Measurements from ENCODE around the gene LRRC53. TPM values are rescaled to one million over a fixed set of nuclear protein-coding genes. Genes with fewer than 3 reads are reported as not detected.

The LRRC53 gene
- polyA plus RNA-seq, 3 donors, result not detected

DNA sequence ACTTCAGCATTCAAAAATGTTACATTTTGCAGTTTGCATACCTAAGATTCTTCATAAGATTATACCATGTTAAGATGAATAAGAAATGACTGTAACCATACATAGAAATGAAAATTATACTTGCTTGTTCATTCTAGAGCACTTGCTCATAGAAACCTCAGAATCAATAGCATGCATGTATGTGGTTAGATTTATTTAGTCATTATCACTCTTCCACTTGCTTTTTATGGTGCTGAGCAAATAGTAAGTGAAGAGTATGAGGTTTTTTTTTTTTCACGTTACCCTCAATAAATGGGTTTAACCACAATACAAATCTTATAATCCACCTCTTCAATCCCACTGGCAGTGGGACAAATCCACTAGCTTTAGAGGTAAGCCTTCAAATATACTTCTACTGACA is 84.7 kb downstream of the LRRC53 start:
- Mint-ChIP-seq H3K4me1 (no peaks in the 10 kb centered on the region), H3K9me3 (peaks cover 0 to 5% (median 0%) of the 10 kb centered on the region in 7 donors), H3K27ac (no peak overlapping the region), H3K27me3 (ENCODE audit: low read depth in 3 of 3) (no peaks in the 10 kb centered on the region), H3K36me3 (no peaks in the 10 kb centered on the region), H3K4me3 (no peak overlapping the region)
- no peaks in the 10 kb centered on the region for H4K20me1 ChIP-seq (ENCODE audit: insufficient read depth, low read length)
- H3K79me2 ChIP-seq (ENCODE audit: insufficient read depth, low read length), result no peaks in the 10 kb centered on the region
- TF ChIP-seq, protein P1, sequence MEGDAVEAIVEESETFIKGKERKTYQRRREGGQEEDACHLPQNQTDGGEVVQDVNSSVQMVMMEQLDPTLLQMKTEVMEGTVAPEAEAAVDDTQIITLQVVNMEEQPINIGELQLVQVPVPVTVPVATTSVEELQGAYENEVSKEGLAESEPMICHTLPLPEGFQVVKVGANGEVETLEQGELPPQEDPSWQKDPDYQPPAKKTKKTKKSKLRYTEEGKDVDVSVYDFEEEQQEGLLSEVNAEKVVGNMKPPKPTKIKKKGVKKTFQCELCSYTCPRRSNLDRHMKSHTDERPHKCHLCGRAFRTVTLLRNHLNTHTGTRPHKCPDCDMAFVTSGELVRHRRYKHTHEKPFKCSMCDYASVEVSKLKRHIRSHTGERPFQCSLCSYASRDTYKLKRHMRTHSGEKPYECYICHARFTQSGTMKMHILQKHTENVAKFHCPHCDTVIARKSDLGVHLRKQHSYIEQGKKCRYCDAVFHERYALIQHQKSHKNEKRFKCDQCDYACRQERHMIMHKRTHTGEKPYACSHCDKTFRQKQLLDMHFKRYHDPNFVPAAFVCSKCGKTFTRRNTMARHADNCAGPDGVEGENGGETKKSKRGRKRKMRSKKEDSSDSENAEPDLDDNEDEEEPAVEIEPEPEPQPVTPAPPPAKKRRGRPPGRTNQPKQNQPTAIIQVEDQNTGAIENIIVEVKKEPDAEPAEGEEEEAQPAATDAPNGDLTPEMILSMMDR (IDR thresholded peaks at IDR 0.05), result no peak
- no peaks in the 10 kb centered on the region for H3K36me3 ChIP-seq (replicated peaks in 1 of 2; ENCODE audit: control insufficient read depth in 1 of 2, insufficient read depth in 2 of 2, low read length in 2 of 2)
- intact Hi-C loops (cut with micrococcal nuclease), result no loop called here
- DNase-seq, result no peak
- H2AFZ ChIP-seq (ENCODE audit: insufficient read depth, low read depth, low read length, poor library complexity, severe bottlenecking), result no peak overlapping the region
- WGBS (ENCODE audit: insufficient coverage), result no CpG with 5 or more reads among the region's 1 CpG
- H3K9ac ChIP-seq (ENCODE audit: insufficient read depth, low read length, poor library complexity, severe bottlenecking), result no peak overlapping the region
- no peak overlapping the region for H3K4me2 ChIP-seq (replicated peaks; ENCODE audit: extremely low read depth, low read length, poor library complexity, severe bottlenecking)
- no peak overlapping the region for H3K4me3 ChIP-seq (replicated peaks in 1 of 3; ENCODE audit: low read depth in 2 of 3, low read length in 3 of 3)
- H3K9me3 ChIP-seq (replicated peaks in 1 of 2; ENCODE audit: control insufficient read depth in 1 of 2, insufficient read depth in 1 of 2, low read length in 2 of 2), result no peaks in the 10 kb centered on the region
- H3K27ac ChIP-seq (ENCODE audit: low read depth in 1 of 2, low read length in 2 of 2), result no peak overlapping the region
- H3K4me1 ChIP-seq (ENCODE audit: control insufficient read depth in 1 of 2, insufficient read depth in 2 of 2, low read length in 2 of 2), result no peaks in the 10 kb centered on the region
- no peaks in the 10 kb centered on the region for H3K27me3 ChIP-seq (ENCODE audit: control insufficient read depth in 2 of 2, insufficient read depth in 2 of 2, low read length in 2 of 2)

DNA sequence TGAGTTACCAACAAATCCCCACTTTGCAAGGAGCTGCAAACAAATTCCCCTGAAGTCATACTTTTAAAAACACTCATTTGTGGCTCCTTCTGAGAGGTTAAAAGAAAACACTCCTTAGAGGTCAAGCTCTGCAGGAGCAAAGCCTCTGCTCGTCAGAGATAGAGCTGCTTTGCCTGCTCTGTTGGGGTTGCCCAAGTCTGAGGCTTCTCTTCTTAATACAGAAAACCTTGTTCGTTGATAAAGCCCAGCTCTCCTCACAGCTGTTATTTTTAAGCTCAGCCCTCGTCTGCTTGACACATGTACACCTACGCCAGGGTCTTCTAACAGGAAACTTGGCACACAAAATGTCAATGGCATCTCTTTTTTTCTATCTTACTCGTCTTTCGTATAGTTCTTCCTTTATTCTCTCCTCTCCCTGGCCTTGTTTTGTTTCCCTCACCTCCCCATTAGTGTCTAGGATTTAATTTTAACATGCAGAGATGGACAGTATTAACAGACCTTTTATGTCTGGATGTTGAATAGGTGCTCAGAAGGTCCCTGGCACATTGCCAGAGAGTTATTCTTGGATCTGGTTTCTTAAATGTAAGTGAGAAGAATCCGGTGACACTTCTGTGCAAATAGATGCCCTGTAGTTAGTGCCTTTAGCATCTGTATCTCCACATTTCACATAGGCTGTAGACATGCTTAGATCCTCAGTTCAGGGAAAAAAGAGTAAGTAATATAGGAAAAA is 86.0 kb downstream of the LRRC53 start:
- intact Hi-C loops (cut with micrococcal nuclease), result no loop called here
- Mint-ChIP-seq H3K27ac (no peak overlapping the region), H3K9me3 (peaks cover 0 to 5% (median 0%) of the 10 kb centered on the region in 7 donors), H3K36me3 (no peaks in the 10 kb centered on the region), H3K27me3 (ENCODE audit: low read depth in 3 of 3) (no peaks in the 10 kb centered on the region), H3K4me1 (no peaks in the 10 kb centered on the region), H3K4me3 (no peak overlapping the region)
- Histone ChIP-seq H3K79me2 (ENCODE audit: insufficient read depth, low read length) (no peaks in the 10 kb centered on the region), H3K9ac (ENCODE audit: insufficient read depth, low read length, poor library complexity, severe bottlenecking) (no peak overlapping the region), H3K27me3 (ENCODE audit: control insufficient read depth in 2 of 2, insufficient read depth in 2 of 2, low read length in 2 of 2) (no peaks in the 10 kb centered on the region), H3K36me3 (replicated peaks in 1 of 2; ENCODE audit: control insufficient read depth in 1 of 2, insufficient read depth in 2 of 2, low read length in 2 of 2) (no peaks in the 10 kb centered on the region), H3K4me1 (ENCODE audit: control insufficient read depth in 1 of 2, insufficient read depth in 2 of 2, low read length in 2 of 2) (no peaks in the 10 kb centered on the region), H3K4me2 (replicated peaks; ENCODE audit: extremely low read depth, low read length, poor library complexity, severe bottlenecking) (no peak overlapping the region), H3K4me3 (replicated peaks in 1 of 3; ENCODE audit: low read depth in 2 of 3, low read length in 3 of 3) (no peak overlapping the region), H3K27ac (ENCODE audit: low read depth in 1 of 2, low read length in 2 of 2) (no peak overlapping the region), H2AFZ (ENCODE audit: insufficient read depth, low read depth, low read length, poor library complexity, severe bottlenecking) (no peak overlapping the region), H4K20me1 (ENCODE audit: insufficient read depth, low read length) (no peaks in the 10 kb centered on the region), H3K9me3 (replicated peaks in 1 of 2; ENCODE audit: control insufficient read depth in 1 of 2, insufficient read depth in 1 of 2, low read length in 2 of 2) (no peaks in the 10 kb centered on the region)
- TF ChIP-seq, protein P1 (IDR thresholded peaks at IDR 0.05), result no peak
- no peak for DNase-seq
- 73% methylated on average over 4 of the region's 7 CpGs for WGBS (ENCODE audit: insufficient coverage)
